ENCODE data around the gene COX7A2L. TPM values are rescaled to one million over a fixed set of nuclear protein-coding genes. Genes with fewer than 3 reads are reported as not detected.

Gene COX7A2L
- polyA plus RNA-seq, 1 of the 3 experiments (the other 2 are of a cell fraction): 77.6 TPM

GRCh38 chr2:42333579-42333978 lies 27.4 kb downstream of the COX7A2L start (continued):
- no peak for TF ChIP-seq SMC3 (IDR thresholded peaks at IDR 0.05; ENCODE audit: low read depth, low read length)

DNA sequence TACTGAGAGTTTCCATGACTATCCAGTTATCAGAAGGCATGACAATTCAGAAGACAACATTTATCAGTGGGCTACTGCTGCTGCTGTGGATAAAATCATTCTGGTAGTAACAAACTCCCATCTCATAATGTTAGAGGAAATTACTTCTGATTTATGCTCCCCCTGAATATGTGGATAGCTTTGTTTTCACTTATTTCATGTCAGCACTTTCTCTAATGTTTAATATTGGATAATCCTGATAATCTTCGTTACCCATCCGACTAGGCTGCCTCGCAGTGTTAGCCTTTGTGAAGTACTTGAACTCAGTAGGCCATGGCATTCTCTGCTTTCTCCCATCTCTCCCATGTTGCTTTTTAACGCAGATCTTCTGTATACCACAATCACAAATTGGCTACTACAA lies 28.4 kb downstream of the COX7A2L start:
- Histone ChIP-seq H3K4me3 (ENCODE audit: low read depth in 2 of 2, low read length in 1 of 2) (no peak overlapping the region), H3K9me2 (no peaks in the 10 kb centered on the region), H3K9me3 (no peaks in the 10 kb centered on the region), H3K4me2 (no peak overlapping the region), H3K79me2 (ENCODE audit: insufficient read depth) (peaks cover 6% of the 10 kb centered on the region; the same call in 1 of the 2 replicates), H3F3A (replicated peaks; ENCODE audit: insufficient read depth) (peaks cover 18% of the 10 kb centered on the region), H3K9ac (no peak overlapping the region), H3K27ac (ENCODE audit: low read depth in 2 of 2, low read length in 1 of 2) (no peak overlapping the region), H4K20me1 (ENCODE audit: insufficient read depth) (no peaks in the 10 kb centered on the region), H3K36me3 (replicated peaks in 1 of 2; ENCODE audit: control insufficient read depth in 1 of 2, insufficient read depth in 2 of 2, low read length in 1 of 2) (peaks cover 69 to 85% of the 10 kb centered on the region in 2 experiments), H3K27me3 (ENCODE audit: insufficient read depth) (no peaks in the 10 kb centered on the region), H2AFZ (ENCODE audit: low read depth) (no peak overlapping the region), H3K4me1 (ENCODE audit: control insufficient read depth in 1 of 2, insufficient read depth in 2 of 2, low read depth in 1 of 2, low read length in 1 of 2) (no peaks in the 10 kb centered on the region; a peak in 1 of 4 replicates)
- CTCF ChIA-PET: interaction anchor here (0.6 to 1.1 kb wide), 3 partner anchors 11 to 236 kb away, joined by 3 to 4 read pairs (median 3); no protein-coding TSS in a partner anchor
- DNase-seq: no peak
- 96% methylated on average over 4 of the region's 4 CpGs for WGBS (ENCODE audit: low lambda C conversion rate)
- TF ChIP-seq GABPA (IDR thresholded peaks at IDR 0.05; ENCODE audit: low read depth) (no peak), TCF12 (IDR thresholded peaks at IDR 0.05) (no peak), CHD2 (IDR thresholded peaks at IDR 0.05; ENCODE audit: low read length, partially characterized antibody) (no peak), EP300 (IDR thresholded peaks at IDR 0.05; ENCODE audit: borderline replicate concordance in 1 of 2, low read depth in 1 of 2, low read length in 1 of 2) (no peak), TAF1 (IDR thresholded peaks at IDR 0.05; ENCODE audit: borderline replicate concordance, low read depth, low read length) (no peak)
- TF ChIP-seq, protein P1, sequence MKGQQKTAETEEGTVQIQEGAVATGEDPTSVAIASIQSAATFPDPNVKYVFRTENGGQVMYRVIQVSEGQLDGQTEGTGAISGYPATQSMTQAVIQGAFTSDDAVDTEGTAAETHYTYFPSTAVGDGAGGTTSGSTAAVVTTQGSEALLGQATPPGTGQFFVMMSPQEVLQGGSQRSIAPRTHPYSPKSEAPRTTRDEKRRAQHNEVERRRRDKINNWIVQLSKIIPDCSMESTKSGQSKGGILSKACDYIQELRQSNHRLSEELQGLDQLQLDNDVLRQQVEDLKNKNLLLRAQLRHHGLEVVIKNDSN (IDR thresholded peaks at IDR 0.05; ENCODE audit: borderline replicate concordance, low read depth): no peak
- TF ChIP-seq, protein P2, sequence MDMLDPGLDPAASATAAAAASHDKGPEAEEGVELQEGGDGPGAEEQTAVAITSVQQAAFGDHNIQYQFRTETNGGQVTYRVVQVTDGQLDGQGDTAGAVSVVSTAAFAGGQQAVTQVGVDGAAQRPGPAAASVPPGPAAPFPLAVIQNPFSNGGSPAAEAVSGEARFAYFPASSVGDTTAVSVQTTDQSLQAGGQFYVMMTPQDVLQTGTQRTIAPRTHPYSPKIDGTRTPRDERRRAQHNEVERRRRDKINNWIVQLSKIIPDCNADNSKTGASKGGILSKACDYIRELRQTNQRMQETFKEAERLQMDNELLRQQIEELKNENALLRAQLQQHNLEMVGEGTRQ (IDR thresholded peaks at IDR 0.05; ENCODE audit: borderline replicate concordance, low read depth, low read length): no peak
- POLR2A ChIA-PET: no interaction called here

DNA sequence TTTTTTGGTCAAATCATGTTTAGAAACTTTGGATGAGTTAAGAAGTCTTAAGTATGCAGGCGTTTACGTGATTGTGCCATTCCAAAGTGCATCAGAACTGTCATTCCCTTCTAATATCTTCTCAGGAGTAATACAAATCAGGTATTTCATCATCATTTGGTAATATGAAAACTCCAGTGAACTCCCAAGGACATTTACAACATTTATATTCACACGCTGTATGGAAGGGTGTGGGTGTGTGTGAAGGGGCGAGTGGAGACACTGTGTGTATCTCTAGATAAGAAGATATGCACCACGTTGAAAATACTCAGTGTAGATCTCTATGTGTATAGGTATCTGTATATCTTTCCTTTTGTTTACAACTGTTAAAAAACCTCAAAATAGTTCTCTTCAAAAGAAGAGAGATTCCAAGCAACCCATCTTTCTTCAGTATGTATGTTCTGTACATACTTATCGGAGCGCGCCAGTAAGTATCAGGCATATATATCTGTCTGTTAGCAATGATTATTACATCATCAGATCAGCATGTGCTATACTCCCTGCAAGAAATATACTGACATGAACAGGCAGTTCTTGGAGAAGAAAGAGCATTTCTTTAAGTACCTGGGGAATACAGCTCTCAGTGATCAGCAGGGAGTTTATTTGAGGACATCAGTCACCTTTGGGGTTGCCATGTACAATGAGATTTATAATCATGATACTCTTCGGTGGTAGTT lies 29.3 kb downstream of the COX7A2L start:
- no peaks in the 10 kb centered on the region for H3K9me3 ChIP-seq
- CTCF ChIA-PET: interaction anchor here (0.6 to 3.5 kb wide), 4 partner anchors 20 to 244 kb away, joined by 3 to 28 read pairs (median 3); no protein-coding TSS in a partner anchor
- H3K27me3 ChIP-seq (ENCODE audit: insufficient read depth): no peaks in the 10 kb centered on the region
- peaks cover 4% of the 10 kb centered on the region; the same call in 1 of the 2 replicates for H3K79me2 ChIP-seq (ENCODE audit: insufficient read depth)
- H3K9me2 ChIP-seq: no peaks in the 10 kb centered on the region
- H3K27ac ChIP-seq (ENCODE audit: low read depth in 2 of 2, low read length in 1 of 2): no peak overlapping the region; a peak in 1 of 4 replicates
- H3K9ac ChIP-seq: no peak overlapping the region
- peaks cover 23% of the 10 kb centered on the region for H3F3A ChIP-seq (replicated peaks; ENCODE audit: insufficient read depth)
- H3K36me3 ChIP-seq (replicated peaks in 1 of 2; ENCODE audit: control insufficient read depth in 1 of 2, insufficient read depth in 2 of 2, low read length in 1 of 2): peaks cover 62 to 85% of the 10 kb centered on the region in 2 experiments
- no peak overlapping the region for H2AFZ ChIP-seq (ENCODE audit: low read depth)
- POLR2A ChIA-PET: no interaction called here
- H4K20me1 ChIP-seq (ENCODE audit: insufficient read depth): no peaks in the 10 kb centered on the region
- no peak overlapping the region for H3K4me2 ChIP-seq
- no peaks in the 10 kb centered on the region; a peak in 1 of 4 replicates for H3K4me1 ChIP-seq (ENCODE audit: control insufficient read depth in 1 of 2, insufficient read depth in 2 of 2, low read depth in 1 of 2, low read length in 1 of 2)
- no peak for DNase-seq
- H3K4me3 ChIP-seq (ENCODE audit: low read depth in 2 of 2, low read length in 1 of 2): no peak overlapping the region
- WGBS (ENCODE audit: low lambda C conversion rate): 95% methylated on average over 9 of the region's 9 CpGs
- TF ChIP-seq MXI1 (IDR thresholded peaks at IDR 0.05; ENCODE audit: low read depth, low read length) (no peak), JUND (IDR thresholded peaks at IDR 0.05) (no peak), RFX5 (IDR thresholded peaks at IDR 0.05; ENCODE audit: low read length) (no peak), TCF12 (IDR thresholded peaks at IDR 0.05) (no peak), GABPA (IDR thresholded peaks at IDR 0.05; ENCODE audit: low read depth) (no peak), EZH2phosphoT487 (IDR thresholded peaks at IDR 0.05; ENCODE audit: borderline replicate concordance, low read depth) (no peak), ELF1 (IDR thresholded peaks at IDR 0.05) (no peak), POLR2AphosphoS5 (IDR thresholded peaks at IDR 0.05; ENCODE audit: low read depth, low read length) (no peak)
- TF ChIP-seq, protein P3, sequence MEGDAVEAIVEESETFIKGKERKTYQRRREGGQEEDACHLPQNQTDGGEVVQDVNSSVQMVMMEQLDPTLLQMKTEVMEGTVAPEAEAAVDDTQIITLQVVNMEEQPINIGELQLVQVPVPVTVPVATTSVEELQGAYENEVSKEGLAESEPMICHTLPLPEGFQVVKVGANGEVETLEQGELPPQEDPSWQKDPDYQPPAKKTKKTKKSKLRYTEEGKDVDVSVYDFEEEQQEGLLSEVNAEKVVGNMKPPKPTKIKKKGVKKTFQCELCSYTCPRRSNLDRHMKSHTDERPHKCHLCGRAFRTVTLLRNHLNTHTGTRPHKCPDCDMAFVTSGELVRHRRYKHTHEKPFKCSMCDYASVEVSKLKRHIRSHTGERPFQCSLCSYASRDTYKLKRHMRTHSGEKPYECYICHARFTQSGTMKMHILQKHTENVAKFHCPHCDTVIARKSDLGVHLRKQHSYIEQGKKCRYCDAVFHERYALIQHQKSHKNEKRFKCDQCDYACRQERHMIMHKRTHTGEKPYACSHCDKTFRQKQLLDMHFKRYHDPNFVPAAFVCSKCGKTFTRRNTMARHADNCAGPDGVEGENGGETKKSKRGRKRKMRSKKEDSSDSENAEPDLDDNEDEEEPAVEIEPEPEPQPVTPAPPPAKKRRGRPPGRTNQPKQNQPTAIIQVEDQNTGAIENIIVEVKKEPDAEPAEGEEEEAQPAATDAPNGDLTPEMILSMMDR (IDR thresholded peaks at IDR 0.05): no peak
- TF ChIP-seq, protein P4, sequence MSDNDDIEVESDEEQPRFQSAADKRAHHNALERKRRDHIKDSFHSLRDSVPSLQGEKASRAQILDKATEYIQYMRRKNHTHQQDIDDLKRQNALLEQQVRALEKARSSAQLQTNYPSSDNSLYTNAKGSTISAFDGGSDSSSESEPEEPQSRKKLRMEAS (IDR thresholded peaks at IDR 0.05; ENCODE audit: low read depth): no peak
- TF ChIP-seq, protein P1 (IDR thresholded peaks at IDR 0.05; ENCODE audit: borderline replicate concordance, low read depth): no peak
